HUDEP-2 (cell line): Measurements from ENCODE around the gene GPR108.

ENCODE experiments used
- DNase-seq, 76 experiments: peaks; one replicate each; lab custom pipeline; 2025; ENCODE audit not compliant: unreplicated experiment in 76 of 76; lab: John Stamatoyannopoulos, UW

GPR108 gene

DNA sequence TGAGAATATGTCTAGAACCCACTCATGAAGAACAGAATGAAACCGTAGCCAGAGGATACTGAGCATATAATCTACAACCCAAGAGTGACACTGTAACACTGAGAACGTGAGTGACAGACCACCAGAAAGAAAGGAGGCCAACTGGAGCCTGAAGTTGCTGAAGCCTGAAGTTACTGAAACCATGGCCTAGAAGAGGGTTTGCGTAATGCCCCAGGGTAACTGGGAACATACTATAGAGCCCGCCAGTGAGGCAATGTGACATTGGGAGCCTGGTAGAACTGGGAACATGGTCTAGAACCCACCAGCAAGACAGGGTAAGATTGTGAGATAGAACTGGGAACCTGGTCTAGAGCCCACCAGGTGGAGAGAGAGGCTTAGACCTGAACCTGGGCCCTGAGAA is 51.9 kb downstream of the GPR108 start:
- no peak for DNase-seq

DNA sequence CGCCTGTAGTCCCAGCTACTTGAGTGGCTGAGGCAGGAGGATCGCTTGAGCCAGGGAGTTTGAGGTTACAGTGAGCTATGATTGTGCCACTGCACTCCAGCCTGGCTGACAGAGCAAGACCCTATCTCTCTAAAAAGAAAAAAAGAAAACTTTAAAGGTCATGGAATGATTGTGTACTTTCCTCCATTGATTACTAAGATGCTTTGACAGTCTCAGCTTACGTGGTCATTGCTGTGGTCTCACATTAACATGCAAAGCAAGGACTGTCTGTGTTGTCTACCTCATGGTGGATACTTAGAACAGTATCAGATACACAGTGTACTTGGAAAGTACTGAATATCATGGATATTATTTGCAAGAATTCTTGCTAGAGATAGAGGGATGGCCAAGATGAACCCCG is 53.4 kb downstream of the GPR108 start:
- no peak for DNase-seq

DNA sequence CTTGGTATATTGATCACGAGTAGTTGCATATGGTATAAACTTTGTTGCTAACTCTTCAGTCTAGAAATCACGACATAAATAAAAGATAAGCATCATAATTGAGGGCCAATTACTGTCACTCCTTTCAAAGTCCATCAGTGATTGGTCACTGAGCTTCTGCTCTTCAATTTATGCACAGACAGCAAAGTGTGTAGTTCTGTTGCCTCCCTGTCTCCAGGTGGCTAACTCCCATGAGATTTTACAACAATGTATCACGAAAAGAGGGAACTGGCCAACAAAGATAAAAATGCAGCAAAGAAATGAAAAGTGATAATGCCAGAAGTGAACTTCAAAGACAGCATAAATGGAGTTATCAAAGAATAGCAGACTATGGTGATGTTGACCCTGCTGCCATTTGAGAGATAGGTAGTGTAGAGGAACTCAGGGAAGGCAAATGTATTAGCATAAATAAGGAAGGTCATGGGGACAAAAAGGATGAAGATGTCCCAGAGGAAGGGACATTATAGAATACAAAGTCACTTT is 54.7 kb downstream of the GPR108 start:
- peak in 20 of 76 experiments; percentile 4 to 54 (median 30) for DNase-seq

DNA sequence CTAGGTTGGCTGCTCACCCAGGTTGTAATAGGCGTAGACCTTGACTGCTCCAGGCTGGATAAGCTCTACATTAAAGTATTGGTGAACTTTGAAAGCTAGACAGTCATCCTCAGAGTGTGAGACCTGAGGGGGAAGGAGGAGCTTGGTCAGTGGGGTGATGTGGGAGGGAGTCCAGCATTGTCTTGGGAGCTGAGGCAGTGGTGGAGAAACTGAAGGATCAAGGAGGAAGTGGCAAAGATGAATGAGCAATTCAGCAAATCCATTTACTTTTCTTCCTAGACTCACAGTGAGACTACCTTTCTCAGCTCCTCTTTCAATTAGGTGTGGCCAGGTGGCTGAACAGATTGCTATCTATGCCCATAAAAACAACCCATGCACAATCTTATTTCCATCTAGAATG is 57.2 kb downstream of the GPR108 start:
- DNase-seq: no peak
